GM19372 (cell line): ENCODE results near the gene CBX3.
"Not testable (repeated sequence)": the region's sequence is repeated elsewhere in the genome, so short reads cannot be mapped to it uniquely, and the experiment has no call there.

Source experiments
- ATAC-seq: cut with Tn5 transposase; IDR thresholded peaks from one replicate; pipeline ENCODE4 v1.9.1; 2021; ENCODE audit warnings: mild to moderate bottlenecking, low read depth, moderate library complexity; ENCODE audit not compliant: unreplicated experiment

CBX3 gene

GRCh38 chr7:26201247-26202018 is at the start of gene CBX3:
TSS of gene CBX3 (plus strand) at chr7:26201745. CDS start at chr7:26202999, 1,254 bp downstream.
- ATAC-seq, result peak; percentile 41

GRCh38 chr7:26151953-26152781 is 49.4 kb upstream of the CBX3 start, which contains the start of gene NFE2L3:
TSS of gene NFE2L3 (plus strand) at chr7:26152198. CDS start at chr7:26152499, 301 bp downstream.
- ATAC-seq, result peak; percentile 69

GRCh38 chr7:26152782-26153240 is 48.7 kb upstream of the CBX3 start:
- peak; percentile 23 for ATAC-seq

GRCh38 chr7:26153241-26153822 is 48.2 kb upstream of the CBX3 start:
- no peak for ATAC-seq

GRCh38 chr7:26153823-26154783 is 47.4 kb upstream of the CBX3 start:
- ATAC-seq, result no peak

GRCh38 chr7:26155531-26156375 is 45.8 kb upstream of the CBX3 start:
- ATAC-seq, result no peak

- no peak for ATAC-seq
These were observed 44.8 kb upstream of the CBX3 start for GRCh38 chr7:26156451-26157420.

GRCh38 chr7:26157520-26158105 is 43.9 kb upstream of the CBX3 start:
- ATAC-seq, result no peak

GRCh38 chr7:26159243-26159642 is 42.3 kb upstream of the CBX3 start:
- ATAC-seq, result no peak

GRCh38 chr7:26160896-26161295 is 40.6 kb upstream of the CBX3 start:
- no peak for ATAC-seq

GRCh38 chr7:26162431-26162830 is 39.1 kb upstream of the CBX3 start:
- no peak for ATAC-seq

GRCh38 chr7:26163804-26164203 is 37.7 kb upstream of the CBX3 start:
- ATAC-seq, result not testable (repeated sequence)

- ATAC-seq, result no peak
These were observed 35.4 kb upstream of the CBX3 start for GRCh38 chr7:26165950-26166683.

GRCh38 chr7:26166684-26167266 is 34.8 kb upstream of the CBX3 start:
- no peak for ATAC-seq

- peak; percentile 83 for ATAC-seq
These were observed 34.1 kb upstream of the CBX3 start for GRCh38 chr7:26167303-26167934.

- no peak for ATAC-seq
These were observed 33.0 kb upstream of the CBX3 start for GRCh38 chr7:26168458-26169023.
